K562 (cell line): Measurements from ENCODE around the gene EMD. TPM values are rescaled to one million over a fixed set of nuclear protein-coding genes. Genes with fewer than 3 reads are reported as not detected.

Experiments used
- BHLHE40 ChIP-seq: IDR thresholded peaks from 2 replicates; pipeline ENCODE4 v1.6.1; 2011; ENCODE audit warnings: low read length, improper control_type of control experiment
- CBFA2T3 ChIP-seq: fragments of 450-650 bp; IDR thresholded peaks from 2 replicates; pipeline ENCODE4 v1.6.1; 2017
- CBFB ChIP-seq: sonication (generic); formaldehyde crosslinking; IDR thresholded peaks from 2 replicates; pipeline ENCODE4 v1.4.0; 2020; ENCODE audit warnings: mild to moderate bottlenecking, missing genetic modification reagents
- CREM ChIP-seq: IDR thresholded peaks from 2 replicates; pipeline ENCODE4 v1.6.1; 2014; ENCODE audit warnings: antibody characterized with exemption, low read depth
- DMBX1 ChIP-seq: fragments of 250-450 bp; sonication (Bioruptor Pico); IDR thresholded peaks from 2 replicates; pipeline ENCODE4 v1.8.0; 2022; ENCODE audit warnings: inconsistent platforms, mild to moderate bottlenecking, moderate library complexity, borderline replicate concordance
- EP400 ChIP-seq: fragments of 450-650 bp; IDR thresholded peaks from 2 replicates; pipeline ENCODE4 v1.6.1; 2017; ENCODE audit warnings: antibody characterized with exemption, mild to moderate bottlenecking, moderate library complexity
- HMGN3 ChIP-seq: IDR thresholded peaks from 2 replicates; pipeline ENCODE4 v1.6.1; 2011; ENCODE audit warnings: borderline replicate concordance, low read depth, mild to moderate bottlenecking, mixed read lengths, low read length; ENCODE audit not compliant: insufficient read length; ENCODE audit errors: extremely low read depth
- JUND ChIP-seq, 2 experiments: IDR thresholded peaks; 2 replicates in 1 of 2; 3 replicates in 1 of 2; pipeline ENCODE4 v1.6.1; 2011; ENCODE audit warnings: borderline replicate concordance in 2 of 2, low read depth in 2 of 2, low read length in 2 of 2, improper control_type of control experiment in 1 of 2, missing biosample characterization in 1 of 2, missing genetic modification characterization in 1 of 2, missing genetic modification reagents in 1 of 2
- MAX ChIP-seq: sonication (generic); formaldehyde crosslinking; IDR thresholded peaks from 2 replicates; pipeline ENCODE4 v1.9.0; 2022; ENCODE audit warnings: mild to moderate bottlenecking, missing genetic modification reagents
- MLLT1 ChIP-seq, 2 experiments: fragments of 450-650 bp; IDR thresholded peaks; 2 replicates each; pipeline ENCODE4 v1.6.1; 2016
- MNT ChIP-seq, 2 experiments: fragments of 450-650 bp; conservative IDR thresholded peaks; 2 replicates each; pipeline ENCODE4 v1.6.1; 2017; ENCODE audit warnings: mild to moderate bottlenecking in 2 of 2, moderate library complexity in 2 of 2
- NKRF ChIP-seq: fragments of 450-650 bp; IDR thresholded peaks from 2 replicates; pipeline ENCODE4 v1.6.1; 2016; ENCODE audit warnings: borderline replicate concordance
- PKNOX1 ChIP-seq: fragments of 450-650 bp; IDR thresholded peaks from 2 replicates; pipeline ENCODE4 v1.6.1; 2016
- POLR2B ChIP-seq: fragments of 450-650 bp; IDR thresholded peaks from 2 replicates; pipeline ENCODE4 v1.6.1; 2018; ENCODE audit warnings: low read depth; ENCODE audit not compliant: partially characterized antibody
- PRPF4 ChIP-seq: fragments of 200-400 bp; formaldehyde crosslinking; IDR thresholded peaks from one replicate; pipeline ENCODE4 v1.6.1; 2017; ENCODE audit warnings: low read length, low read depth, mild to moderate bottlenecking; ENCODE audit not compliant: insufficient read depth, poor library complexity, severe bottlenecking
- RCOR1 ChIP-seq, 2 experiments: IDR thresholded peaks; 2 replicates each; pipeline ENCODE4 v1.6.1; 2012; ENCODE audit warnings: low read depth in 2 of 2, low read length in 2 of 2, borderline replicate concordance in 1 of 2, improper control_type of control experiment in 1 of 2
- SRF ChIP-seq, 2 experiments: fragments of 250-450, 450-650 bp in 1 of 2; sonication (Bioruptor Pico) in 1 of 2; sonication (generic) in 1 of 2; formaldehyde crosslinking; IDR thresholded peaks; 2 replicates each; pipeline versions ENCODE4 v1.5.0 to v1.5.1; 2020 to 2022; ENCODE audit warnings: mild to moderate bottlenecking in 1 of 2, missing genetic modification reagents in 1 of 2
- ZNF830 ChIP-seq: fragments of 250-450 bp; sonication (Bioruptor Pico); IDR thresholded peaks from 2 replicates; pipeline ENCODE4 v1.5.0; 2021; ENCODE audit warnings: mild to moderate bottlenecking
- polyA plus RNA-seq, 8 experiments: library from polyadenylated mRNA; depleted of rRNA in 4 of 8; stranded (reverse) in 5 of 8; unstranded in 3 of 8; fragments of >200 nt; fragmentation: Nextera tagmentation in 2 of 8; fragmentation: Illumina TruSeq in 1 of 8; extraction: Ambion mirVana in 2 of 8; extraction: Trizol in 1 of 8; gene quantifications; 2 replicates each; pipeline versions ENCODE4 v1.2.1 to v1.2.3, GENCODE V29; 2011 to 2014; ENCODE audit warnings: inconsistent platforms in 1 of 8, missing spikeins in 1 of 8
- total RNA-seq, 7 experiments: library from RNA; depleted of rRNA in 6 of 7; stranded (reverse); fragments of >200 nt in 6 of 7; fragmentation: Illumina TruSeq in 2 of 7; extraction: Trizol in 2 of 7; gene quantifications; 2 replicates each; pipeline versions ENCODE4 v1.2.1 to v1.2.3, GENCODE V29; 2011 to 2021; ENCODE audit warnings: low replicate concordance in 1 of 7

Gene EMD
- total and polyA plus RNA-seq, 9 of the 15 experiments (the other 6 are each of a cell fraction or from before 2014, with no cell fraction given), result 2.3 to 206 (median 61.9) TPM

- TF ChIP-seq NKRF (0 out of 2 replicates have a peak, but pooled peaks have one; percentile 13), PRPF4 (no peak), MLLT1 (IDR thresholded peaks at IDR 0.05) (peak in 1 of 2 experiments; percentile 19; a peak in 1 of 4 replicates), ZNF830 (CRISPR knock-in tag) (no peak), PKNOX1 (peak; percentile 84), BHLHE40 (0 out of 2 replicates have a peak, but pooled peaks have one; percentile 5), HMGN3 (peak; percentile 15), EP400 (0 out of 2 replicates have a peak, but pooled peaks have one; percentile 11), DMBX1 (CRISPR knock-in tag) (peak; percentile 32; the same call in 1 of the 2 replicates), MAX (CRISPR knock-in tag) (peak; percentile 68), SRF (CRISPR knock-in tag; IDR thresholded peaks at IDR 0.05) (0 out of 4 replicates have a peak, but pooled peaks of 1 of the 2 experiments have one; percentile 52), CBFA2T3 (peak; percentile 57), POLR2B (peak; percentile 56), CREM (0 out of 2 replicates have a peak, but pooled peaks have one; percentile 18), MNT (conservative IDR thresholded peaks at IDR 0.05) (peak; percentile 39 to 48; a peak in 2 of 4 replicates), JUND (IDR thresholded peaks at IDR 0.05; ENCODE audit: borderline replicate concordance, low read depth, low read length) (peak; percentile 98), JUND (tag; IDR thresholded peaks at IDR 0.05; ENCODE audit: borderline replicate concordance, low read depth, low read length) (peak; percentile 90; the same call in 2 of the 3 replicates), RCOR1 (IDR thresholded peaks at IDR 0.05; ENCODE audit: borderline replicate concordance in 1 of 2, low read depth in 2 of 2, low read length in 2 of 2) (peak in 1 of 2 experiments; percentile 48; a peak in 2 of 4 replicates), CBFB (no peak)
Observed at GRCh38 chrX:154368630-154369448, 10.3 kb upstream of the EMD start (continued).
